ENCODE results near the gene MEOX2. TPM values are rescaled to one million over a fixed set of nuclear protein-coding genes. Genes with fewer than 3 reads are reported as not detected.
A peak's percentile ranks its signal among the peaks of the same experiment; 100 is the strongest.

Gene MEOX2
- total RNA-seq, 6 donors from 2014 or later: 2.9 to 17.2 (median 8.6) TPM

GRCh38 chr7:15682751-15683245, 3.7 kb downstream of the MEOX2 start:
- ATAC-seq (ENCODE audit: low FRiP score in 2 of 2) (no peak), DNase-seq (no peak)
- H3K36me3 ChIP-seq: no peaks in the 10 kb centered on the region
- H3K4me1 ChIP-seq: peaks cover 6 to 23% (median 12%) of the 10 kb centered on the region in 4 donors
- WGBS, 2 donors: 74 to 87% methylated on average over 5 of the region's 5 CpGs
- no peaks in the 10 kb centered on the region for H3K9me3 ChIP-seq
- peak overlapping the region in 3 of 4 donors; percentile 1 to 49 (median 48) for H3K4me3 ChIP-seq
- H3K27ac ChIP-seq: peak overlapping the region in 1 of 4 donors; percentile 34
- H3K27me3 ChIP-seq: peaks cover 0 to 14% (median 8%) of the 10 kb centered on the region in 4 donors
- TF ChIP-seq POLR2A (IDR thresholded peaks at IDR 0.05): no peak
- no peak for TF ChIP-seq CTCF (IDR thresholded peaks at IDR 0.05)
- no peak for TF ChIP-seq EP300 (IDR thresholded peaks at IDR 0.05)
- no peak for TF ChIP-seq POLR2AphosphoS5 (IDR thresholded peaks at IDR 0.05)

- Histone ChIP-seq H3K4me1 (peaks cover 6 to 20% (median 9%) of the 10 kb centered on the region in 4 donors), H3K27me3 (peaks cover 0 to 13% (median 7%) of the 10 kb centered on the region in 4 donors), H3K4me3 (peak overlapping the region in 2 of 4 donors; percentile 5 to 49), H3K36me3 (no peaks in the 10 kb centered on the region), H3K27ac (no peak overlapping the region), H3K9me3 (no peaks in the 10 kb centered on the region)
- TF ChIP-seq CTCF (IDR thresholded peaks at IDR 0.05) (no peak), POLR2AphosphoS5 (IDR thresholded peaks at IDR 0.05) (no peak), POLR2A (IDR thresholded peaks at IDR 0.05) (no peak), EP300 (IDR thresholded peaks at IDR 0.05) (no peak)
- no peak for ATAC-seq (ENCODE audit: low FRiP score in 2 of 2)
- no peak for DNase-seq
These were observed 4.4 kb downstream of the MEOX2 start for GRCh38 chr7:15682111-15682510.

GRCh38 chr7:15681631-15682030, 4.9 kb downstream of the MEOX2 start:
- Histone ChIP-seq H3K4me1 (peaks cover 3 to 15% (median 8%) of the 10 kb centered on the region in 4 donors), H3K9me3 (no peaks in the 10 kb centered on the region), H3K36me3 (no peaks in the 10 kb centered on the region), H3K4me3 (peak overlapping the region in 1 of 4 donors; percentile 7), H3K27ac (no peak overlapping the region), H3K27me3 (peaks cover 0 to 8% (median 5%) of the 10 kb centered on the region in 4 donors)
- DNase-seq (no peak), ATAC-seq (ENCODE audit: low FRiP score in 2 of 2) (no peak)
- 75 to 76% methylated on average over 2 of the region's 2 CpGs for WGBS, 2 donors
- TF ChIP-seq EP300 (IDR thresholded peaks at IDR 0.05) (no peak), POLR2AphosphoS5 (IDR thresholded peaks at IDR 0.05) (no peak), POLR2A (IDR thresholded peaks at IDR 0.05) (no peak), CTCF (IDR thresholded peaks at IDR 0.05) (no peak)

- DNase-seq (no peak), ATAC-seq (ENCODE audit: low FRiP score in 2 of 2) (no peak)
- H3K27me3 ChIP-seq: peaks cover 0 to 6% (median 3%) of the 10 kb centered on the region in 4 donors
- TF ChIP-seq POLR2A (IDR thresholded peaks at IDR 0.05): no peak
- no peak for TF ChIP-seq EP300 (IDR thresholded peaks at IDR 0.05)
- no peak for TF ChIP-seq POLR2AphosphoS5 (IDR thresholded peaks at IDR 0.05)
- TF ChIP-seq CTCF (IDR thresholded peaks at IDR 0.05): no peak
- H3K4me1 ChIP-seq: peaks cover 0 to 10% (median 6%) of the 10 kb centered on the region in 4 donors
- H3K27ac ChIP-seq: peak overlapping the region in 1 of 4 donors; percentile 24
- no peak overlapping the region for H3K4me3 ChIP-seq
- WGBS, 2 donors: 82 to 88% methylated on average over 1 of the region's 1 CpG
- no peaks in the 10 kb centered on the region for H3K9me3 ChIP-seq
- no peaks in the 10 kb centered on the region for H3K36me3 ChIP-seq
These were observed 5.3 kb downstream of the MEOX2 start for GRCh38 chr7:15681186-15681585.

GRCh38 chr7:15680446-15680845, 6.0 kb downstream of the MEOX2 start:
- ATAC-seq (ENCODE audit: low FRiP score in 2 of 2): no peak
- Histone ChIP-seq H3K9me3 (no peaks in the 10 kb centered on the region), H3K27ac (peak overlapping the region in 1 of 4 donors; percentile 24), H3K27me3 (peaks cover 0 to 2% (median 0%) of the 10 kb centered on the region in 4 donors), H3K4me3 (no peak overlapping the region), H3K4me1 (peaks cover 0 to 3% (median 1%) of the 10 kb centered on the region in 4 donors), H3K36me3 (no peaks in the 10 kb centered on the region)
- TF ChIP-seq POLR2AphosphoS5 (IDR thresholded peaks at IDR 0.05): no peak
- no peak for TF ChIP-seq CTCF (IDR thresholded peaks at IDR 0.05)
- TF ChIP-seq EP300 (IDR thresholded peaks at IDR 0.05): no peak
- TF ChIP-seq POLR2A (IDR thresholded peaks at IDR 0.05): no peak
- 71 to 88% methylated on average over 3 of the region's 3 CpGs for WGBS, 2 donors
- DNase-seq: no peak
